ENCODE measurements around the gene NDUFS6. TPM values are rescaled to one million over a fixed set of nuclear protein-coding genes. Genes with fewer than 3 reads are reported as not detected.

Gene NDUFS6
- total and polyA plus RNA-seq, 2 donors: 12.2 to 81.5 TPM

GRCh38 chr5:1770443-1770802 lies 30.8 kb upstream of the NDUFS6 start:
- DNase-seq (ENCODE audit: extremely low spot score): no peak
- Histone ChIP-seq H3K27ac (ENCODE audit: low read depth) (no peak overlapping the region), H3K36me3 (ENCODE audit: insufficient read depth) (no peaks in the 10 kb centered on the region), H3K4me1 (ENCODE audit: insufficient read depth) (no peaks in the 10 kb centered on the region), H3K4me3 (ENCODE audit: low read depth, low read length) (no peak overlapping the region)
- WGBS: 61% methylated on average over 6 of the region's 6 CpGs

- H3K27ac ChIP-seq (ENCODE audit: low read depth): no peak overlapping the region
- H3K4me1 ChIP-seq (ENCODE audit: insufficient read depth): no peaks in the 10 kb centered on the region
- WGBS: 68% methylated on average over 20 of the region's 20 CpGs
- DNase-seq (ENCODE audit: extremely low spot score): no peak
- no peaks in the 10 kb centered on the region for H3K36me3 ChIP-seq (ENCODE audit: insufficient read depth)
- H3K4me3 ChIP-seq (ENCODE audit: low read depth, low read length): no peak overlapping the region
Measured at GRCh38 chr5:1771149-1772065, 29.8 kb upstream of the NDUFS6 start.

- WGBS: 13% methylated on average over 5 of the region's 5 CpGs
- H3K27ac ChIP-seq (ENCODE audit: low read depth): no peak overlapping the region
- H3K4me3 ChIP-seq (ENCODE audit: low read depth, low read length): no peak overlapping the region
- DNase-seq (ENCODE audit: extremely low spot score): no peak
- H3K4me1 ChIP-seq (ENCODE audit: insufficient read depth): no peaks in the 10 kb centered on the region
- H3K36me3 ChIP-seq (ENCODE audit: insufficient read depth): no peaks in the 10 kb centered on the region
Measured at GRCh38 chr5:1772634-1773033, 28.6 kb upstream of the NDUFS6 start.

GRCh38 chr5:1776831-1777230 lies 24.4 kb upstream of the NDUFS6 start:
- no peaks in the 10 kb centered on the region for H3K4me1 ChIP-seq (ENCODE audit: insufficient read depth)
- no peak overlapping the region for H3K27ac ChIP-seq (ENCODE audit: low read depth)
- H3K4me3 ChIP-seq (ENCODE audit: low read depth, low read length): no peak overlapping the region
- no peaks in the 10 kb centered on the region for H3K36me3 ChIP-seq (ENCODE audit: insufficient read depth)
- DNase-seq (ENCODE audit: extremely low spot score): no peak
- 84% methylated on average over 6 of the region's 6 CpGs for WGBS

- Histone ChIP-seq H3K4me1 (ENCODE audit: insufficient read depth) (no peaks in the 10 kb centered on the region), H3K27ac (ENCODE audit: low read depth) (no peak overlapping the region), H3K36me3 (ENCODE audit: insufficient read depth) (no peaks in the 10 kb centered on the region), H3K4me3 (ENCODE audit: low read depth, low read length) (no peak overlapping the region)
- DNase-seq (ENCODE audit: extremely low spot score): no peak
- WGBS: 84% methylated on average over 31 of the region's 31 CpGs
Measured at GRCh38 chr5:1777281-1778137, 23.7 kb upstream of the NDUFS6 start.

GRCh38 chr5:1778138-1779020 lies 22.8 kb upstream of the NDUFS6 start:
- no peak for DNase-seq (ENCODE audit: extremely low spot score)
- Histone ChIP-seq H3K4me1 (ENCODE audit: insufficient read depth) (no peaks in the 10 kb centered on the region), H3K36me3 (ENCODE audit: insufficient read depth) (no peaks in the 10 kb centered on the region), H3K4me3 (ENCODE audit: low read depth, low read length) (no peak overlapping the region), H3K27ac (ENCODE audit: low read depth) (no peak overlapping the region)
- 68% methylated on average over 19 of the region's 19 CpGs for WGBS

- WGBS: 80% methylated on average over 32 of the region's 32 CpGs
- DNase-seq (ENCODE audit: extremely low spot score): no peak
- H3K27ac ChIP-seq (ENCODE audit: low read depth): no peak overlapping the region
- H3K4me3 ChIP-seq (ENCODE audit: low read depth, low read length): no peak overlapping the region
- no peaks in the 10 kb centered on the region for H3K36me3 ChIP-seq (ENCODE audit: insufficient read depth)
- no peaks in the 10 kb centered on the region for H3K4me1 ChIP-seq (ENCODE audit: insufficient read depth)
Measured at GRCh38 chr5:1779021-1779680, 22.1 kb upstream of the NDUFS6 start.

GRCh38 chr5:1779782-1780613 lies 21.2 kb upstream of the NDUFS6 start:
- H3K4me1 ChIP-seq (ENCODE audit: insufficient read depth): no peaks in the 10 kb centered on the region
- H3K27ac ChIP-seq (ENCODE audit: low read depth): no peak overlapping the region
- 80% methylated on average over 20 of the region's 20 CpGs for WGBS
- no peak overlapping the region for H3K4me3 ChIP-seq (ENCODE audit: low read depth, low read length)
- no peak for DNase-seq (ENCODE audit: extremely low spot score)
- no peaks in the 10 kb centered on the region for H3K36me3 ChIP-seq (ENCODE audit: insufficient read depth)

GRCh38 chr5:1780614-1780930 lies 20.6 kb upstream of the NDUFS6 start:
- no peaks in the 10 kb centered on the region for H3K36me3 ChIP-seq (ENCODE audit: insufficient read depth)
- no peak overlapping the region for H3K4me3 ChIP-seq (ENCODE audit: low read depth, low read length)
- DNase-seq (ENCODE audit: extremely low spot score): no peak
- no peak overlapping the region for H3K27ac ChIP-seq (ENCODE audit: low read depth)
- H3K4me1 ChIP-seq (ENCODE audit: insufficient read depth): no peaks in the 10 kb centered on the region
- 72% methylated on average over 6 of the region's 6 CpGs for WGBS

GRCh38 chr5:1781107-1781506 lies 20.1 kb upstream of the NDUFS6 start:
- Histone ChIP-seq H3K4me1 (ENCODE audit: insufficient read depth) (no peaks in the 10 kb centered on the region), H3K4me3 (ENCODE audit: low read depth, low read length) (no peak overlapping the region), H3K36me3 (ENCODE audit: insufficient read depth) (no peaks in the 10 kb centered on the region), H3K27ac (ENCODE audit: low read depth) (no peak overlapping the region)
- no peak for DNase-seq (ENCODE audit: extremely low spot score)
- 87% methylated on average over 6 of the region's 6 CpGs for WGBS

GRCh38 chr5:1781726-1782384 lies 19.4 kb upstream of the NDUFS6 start:
- WGBS: 85% methylated on average over 9 of the region's 9 CpGs
- no peaks in the 10 kb centered on the region for H3K4me1 ChIP-seq (ENCODE audit: insufficient read depth)
- H3K4me3 ChIP-seq (ENCODE audit: low read depth, low read length): no peak overlapping the region
- no peak for DNase-seq (ENCODE audit: extremely low spot score)
- H3K36me3 ChIP-seq (ENCODE audit: insufficient read depth): no peaks in the 10 kb centered on the region
- H3K27ac ChIP-seq (ENCODE audit: low read depth): no peak overlapping the region
